Measurements from ENCODE around the gene ACSL6. TPM values are rescaled to one million over a fixed set of nuclear protein-coding genes. Genes with fewer than 3 reads are reported as not detected.

ACSL6 gene
- total RNA-seq, result under 1 TPM; 0.04 to 0.73 TPM
- 1.4 TPM for polyA plus RNA-seq (2013, experiment 1 of 2)
- polyA plus RNA-seq (2013, experiment 2 of 2), result 0.29 TPM
- long read RNA-seq, experiment 1, result 0 reads
- long read RNA-seq, experiment 2, result 0 reads
- long read RNA-seq, experiment 3, partial matches to known transcripts, result 2 of 2 reads
- long read RNA-seq, experiment 3, other reads (novel, unspliced or antisense), result 0 of 2 reads
- long read RNA-seq, experiment 4, result 0 reads

GRCh38 chr5:132011622-132012343, at the start of gene ACSL6:
ACSL6 (minus strand) TSS chr5:132011658; CDS start chr5:132011553, 105 bp downstream.
- Histone ChIP-seq H3K4me1 (ENCODE audit: control insufficient read depth, insufficient read depth, low read length) (peaks cover 4% of the 10 kb centered on the region), H3K36me3 (ENCODE audit: control insufficient read depth, insufficient read depth, low read length) (no peaks in the 10 kb centered on the region), H3K9ac (ENCODE audit: extremely low read depth, low read length, poor library complexity, severe bottlenecking) (no peak within 1 kb of the TSS), H3K9me3 (ENCODE audit: control insufficient read depth, low read length) (no peaks in the 10 kb centered on the region), H3K4me3 (ENCODE audit: low read length) (peak within 1 kb of the TSS; percentile 62), H3K27me3 (ENCODE audit: control insufficient read depth, insufficient read depth, low read length, poor library complexity, severe bottlenecking) (peaks cover 48% of the 10 kb centered on the region), H3K27ac (ENCODE audit: low read depth, low read length) (no peak within 1 kb of the TSS)
- Mint-ChIP-seq H3K27ac (no peak within 1 kb of the TSS), H3K27me3 (ENCODE audit: insufficient read depth) (peaks cover 31% of the 10 kb centered on the region), H3K9me3 (no peaks in the 10 kb centered on the region), H3K4me1 (peaks cover 10% of the 10 kb centered on the region), H3K36me3 (ENCODE audit: low read depth) (no peaks in the 10 kb centered on the region), H3K4me3 (peak within 1 kb of the TSS; percentile 60)
- 4 to 8% methylated on average over 26 to 63 of the region's 63 CpGs for WGBS, 2 experiments (ENCODE audit: insufficient coverage in 1 of 2, insufficient read length in 1 of 2)
- peak; percentile 81 for DNase-seq
- TF ChIP-seq CTCF (conservative IDR thresholded peaks at IDR 0.05), result peak; percentile 24

- WGBS, 2 experiments (ENCODE audit: insufficient coverage in 1 of 2, insufficient read length in 1 of 2), result 91 to 96% methylated on average over 5 to 16 of the region's 16 CpGs
- H3K27ac Mint-ChIP-seq, result no peak within 1 kb of the TSS
- H3K4me3 ChIP-seq (ENCODE audit: low read length), result no peak within 1 kb of the TSS
- peak; percentile 27 for DNase-seq
- H3K9ac ChIP-seq (ENCODE audit: extremely low read depth, low read length, poor library complexity, severe bottlenecking), result no peak within 1 kb of the TSS
- H3K27me3 Mint-ChIP-seq (ENCODE audit: insufficient read depth), result no peaks in the 10 kb centered on the region
- no peaks in the 10 kb centered on the region for H3K36me3 Mint-ChIP-seq (ENCODE audit: low read depth)
- no peaks in the 10 kb centered on the region for H3K9me3 ChIP-seq (ENCODE audit: control insufficient read depth, low read length)
- no peak within 1 kb of the TSS for H3K4me3 Mint-ChIP-seq
- H3K4me1 Mint-ChIP-seq, result no peaks in the 10 kb centered on the region
- no peak within 1 kb of the TSS for H3K27ac ChIP-seq (ENCODE audit: low read depth, low read length)
- H3K9me3 Mint-ChIP-seq, result no peaks in the 10 kb centered on the region
- no peaks in the 10 kb centered on the region for H3K36me3 ChIP-seq (ENCODE audit: control insufficient read depth, insufficient read depth, low read length)
- H3K27me3 ChIP-seq (ENCODE audit: control insufficient read depth, insufficient read depth, low read length, poor library complexity, severe bottlenecking), result no peaks in the 10 kb centered on the region
- H3K4me1 ChIP-seq (ENCODE audit: control insufficient read depth, insufficient read depth, low read length), result no peaks in the 10 kb centered on the region
- no peak for TF ChIP-seq CTCF (conservative IDR thresholded peaks at IDR 0.05)
Observed at GRCh38 chr5:132060501-132061161, 49.2 kb upstream of the ACSL6 start, which contains the start of gene IL3. IL3 (plus strand) TSS chr5:132060655; CDS start chr5:132060707, 52 bp downstream.

GRCh38 chr5:132059696-132060500, 48.4 kb upstream of the ACSL6 start:
- Mint-ChIP-seq H3K4me1 (no peaks in the 10 kb centered on the region), H3K27ac (no peak overlapping the region), H3K4me3 (no peak overlapping the region), H3K27me3 (ENCODE audit: insufficient read depth) (no peaks in the 10 kb centered on the region), H3K9me3 (no peaks in the 10 kb centered on the region), H3K36me3 (ENCODE audit: low read depth) (no peaks in the 10 kb centered on the region)
- Histone ChIP-seq H3K4me3 (ENCODE audit: low read length) (no peak overlapping the region), H3K27ac (ENCODE audit: low read depth, low read length) (no peak overlapping the region), H3K9ac (ENCODE audit: extremely low read depth, low read length, poor library complexity, severe bottlenecking) (no peak overlapping the region), H3K27me3 (ENCODE audit: control insufficient read depth, insufficient read depth, low read length, poor library complexity, severe bottlenecking) (no peaks in the 10 kb centered on the region), H3K9me3 (ENCODE audit: control insufficient read depth, low read length) (no peaks in the 10 kb centered on the region), H3K4me1 (ENCODE audit: control insufficient read depth, insufficient read depth, low read length) (no peaks in the 10 kb centered on the region), H3K36me3 (ENCODE audit: control insufficient read depth, insufficient read depth, low read length) (no peaks in the 10 kb centered on the region)
- TF ChIP-seq CTCF (conservative IDR thresholded peaks at IDR 0.05), result no peak
- peak; percentile 35 for DNase-seq
- WGBS, 2 experiments (ENCODE audit: insufficient coverage in 1 of 2, insufficient read length in 1 of 2), result 87 to 91% methylated on average over 9 to 13 of the region's 13 CpGs

Measured in endodermal cell (in vitro differentiated cells).